SH-SY5Y (cell line): ENCODE data around the gene DLEC1.

ENCODE experiments used
- GATA2 ChIP-seq: IDR thresholded peaks from 2 replicates; pipeline ENCODE4 v1.6.1; 2011; ENCODE audit warnings: mild to moderate bottlenecking, low read depth, low read length
- GATA3 ChIP-seq: IDR thresholded peaks from 2 replicates; pipeline ENCODE4 v1.6.1; 2011; ENCODE audit warnings: low read depth, mild to moderate bottlenecking, low read length, moderate library complexity

The DLEC1 gene

GRCh38 chr3:38099518-38099917, 60.5 kb downstream of the DLEC1 start:
- TF ChIP-seq GATA2 (no peak), GATA3 (no peak)

DNA sequence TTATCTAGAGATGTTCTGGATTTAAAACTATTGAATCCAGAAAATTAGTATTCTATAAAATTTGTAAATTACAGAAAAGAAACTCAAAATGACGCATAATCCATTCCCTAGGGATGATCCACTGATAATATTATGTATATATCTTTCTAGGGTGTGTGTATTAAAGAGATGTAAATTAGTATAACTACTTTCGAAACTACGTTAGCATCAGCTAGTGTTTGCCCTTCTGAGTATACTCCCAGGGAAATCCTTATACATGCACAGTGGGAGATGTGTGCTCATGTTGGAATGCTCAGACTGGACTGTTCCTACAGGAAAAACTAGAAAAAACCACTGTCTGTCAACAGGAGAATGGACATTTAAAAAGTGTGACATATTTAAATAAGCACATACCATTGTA, 61.5 kb downstream of the DLEC1 start:
- TF ChIP-seq GATA3, result no peak
- no peak for TF ChIP-seq GATA2

GRCh38 chr3:38101811-38102443, 62.9 kb downstream of the DLEC1 start:
- TF ChIP-seq GATA2, result no peak
- TF ChIP-seq GATA3, result no peak

DNA sequence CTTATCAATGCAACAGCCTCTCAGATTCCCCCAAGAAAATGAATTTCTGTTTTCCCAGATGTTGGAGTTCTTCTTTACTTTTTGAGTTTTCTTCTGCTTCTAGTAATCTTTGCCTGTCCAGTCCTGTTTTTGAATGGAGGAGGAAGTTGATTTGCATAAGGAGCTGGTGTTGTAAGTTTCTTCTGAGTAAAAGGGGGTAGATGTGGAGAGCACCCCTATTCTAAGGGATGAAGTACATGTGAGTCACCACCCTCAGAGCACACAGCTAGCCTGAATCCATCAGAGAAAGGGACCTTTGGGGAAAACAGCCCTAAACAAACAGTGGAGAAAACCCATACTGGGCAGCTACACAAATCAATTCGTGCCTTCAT, 63.4 kb downstream of the DLEC1 start:
- TF ChIP-seq GATA3, result no peak
- no peak for TF ChIP-seq GATA2

DNA sequence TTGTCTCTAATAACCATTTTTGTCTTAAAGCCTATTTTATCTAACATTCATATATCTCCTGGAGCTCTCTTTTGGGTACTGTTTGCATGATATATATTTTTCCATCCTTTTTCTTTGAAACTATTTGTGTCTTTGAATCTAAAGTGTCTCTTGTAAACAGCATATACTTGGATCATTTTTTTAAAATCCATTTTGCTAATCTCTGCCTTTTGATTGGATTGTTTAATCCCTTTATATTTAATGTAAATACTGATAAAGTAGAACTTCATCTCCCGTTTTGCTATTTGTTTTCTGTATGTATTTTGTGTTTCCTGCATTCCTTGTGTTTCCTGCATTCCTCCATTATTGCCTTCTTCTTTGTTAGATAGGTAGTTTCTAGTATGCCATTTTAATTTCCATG, 66.5 kb downstream of the DLEC1 start:
- TF ChIP-seq GATA3, result no peak
- TF ChIP-seq GATA2, result no peak

DNA sequence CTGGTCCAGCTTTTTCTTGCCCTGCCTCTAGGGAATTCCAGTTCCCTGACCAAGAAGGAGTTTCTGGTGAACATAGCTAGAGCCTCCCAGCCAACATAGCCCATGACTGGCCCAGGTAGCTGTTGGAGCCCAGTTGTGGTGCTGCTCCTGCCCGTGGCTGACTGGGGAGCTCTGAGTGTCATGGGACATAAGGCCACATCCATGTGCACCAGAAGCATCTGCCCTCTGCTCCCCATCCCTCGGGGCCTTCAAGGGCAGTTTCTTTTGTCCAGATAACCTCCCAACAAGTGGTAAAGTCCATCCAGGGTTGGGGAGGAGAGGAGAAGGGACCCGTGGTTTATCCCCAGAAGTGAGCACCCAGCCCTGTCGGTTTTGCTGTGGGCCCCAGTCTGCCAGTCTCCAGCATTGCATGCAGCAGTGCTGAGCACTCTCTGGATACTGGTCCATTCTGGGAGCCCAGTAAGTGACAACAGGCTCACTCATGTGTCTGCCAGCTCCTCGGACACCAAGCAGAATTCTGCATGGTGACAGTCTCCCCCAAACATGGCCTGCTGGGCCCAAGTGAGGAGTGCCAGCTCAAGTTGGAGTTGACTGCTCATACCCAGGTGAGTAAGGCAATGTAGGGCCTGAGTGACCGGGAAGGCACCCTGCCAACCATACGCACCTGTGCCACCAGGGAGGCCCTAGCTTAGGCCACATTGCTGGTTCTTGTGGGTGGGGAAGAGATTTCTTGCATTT, 69.1 kb downstream of the DLEC1 start:
- no peak for TF ChIP-seq GATA2
- TF ChIP-seq GATA3, result no peak

DNA sequence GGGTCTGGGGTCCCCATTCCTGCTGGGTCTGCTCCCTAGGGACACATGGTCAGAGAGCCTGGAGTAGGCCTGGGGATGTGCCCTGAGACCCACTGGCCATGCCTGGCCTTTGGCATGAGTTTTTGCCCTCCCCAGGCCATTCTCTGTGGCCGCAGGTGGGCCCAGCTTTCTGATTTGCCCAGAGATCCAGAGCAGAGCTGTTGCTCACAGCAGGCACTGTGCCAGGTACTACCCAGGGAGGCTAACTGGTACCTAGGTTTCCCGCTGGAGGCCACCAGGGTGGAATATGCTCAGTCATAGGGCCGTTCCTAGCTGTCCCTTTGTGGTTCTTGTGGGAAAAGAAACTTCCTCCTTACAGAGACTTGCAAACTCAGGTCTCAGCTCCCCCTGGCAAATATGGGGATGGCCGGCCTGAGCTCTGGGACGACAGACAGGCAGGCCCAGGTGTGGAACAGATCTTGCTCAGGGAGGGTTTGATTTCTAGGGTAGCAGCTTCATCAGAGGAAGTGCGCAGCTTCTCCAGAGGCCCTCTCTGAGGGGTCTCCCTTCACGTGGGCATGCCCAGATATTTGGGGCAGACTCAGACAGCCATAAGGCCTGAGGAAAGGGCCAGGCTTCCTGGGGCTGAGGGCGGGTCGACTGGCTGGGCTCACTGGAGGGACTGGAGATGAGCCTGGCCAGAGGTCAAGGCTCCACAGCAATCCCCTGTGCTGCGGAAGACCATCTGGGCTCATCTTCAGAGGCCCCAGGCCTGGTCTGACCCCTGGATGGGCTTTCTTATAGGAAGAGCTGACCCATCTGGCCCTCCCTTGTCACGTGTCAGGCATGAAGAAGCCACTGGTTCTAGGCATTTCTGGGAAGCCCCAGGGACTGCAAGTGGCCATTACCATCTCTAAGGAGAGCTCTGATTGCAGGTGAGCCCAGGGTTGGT, 69.9 kb downstream of the DLEC1 start:
- TF ChIP-seq GATA2 (no peak), GATA3 (no peak)

DNA sequence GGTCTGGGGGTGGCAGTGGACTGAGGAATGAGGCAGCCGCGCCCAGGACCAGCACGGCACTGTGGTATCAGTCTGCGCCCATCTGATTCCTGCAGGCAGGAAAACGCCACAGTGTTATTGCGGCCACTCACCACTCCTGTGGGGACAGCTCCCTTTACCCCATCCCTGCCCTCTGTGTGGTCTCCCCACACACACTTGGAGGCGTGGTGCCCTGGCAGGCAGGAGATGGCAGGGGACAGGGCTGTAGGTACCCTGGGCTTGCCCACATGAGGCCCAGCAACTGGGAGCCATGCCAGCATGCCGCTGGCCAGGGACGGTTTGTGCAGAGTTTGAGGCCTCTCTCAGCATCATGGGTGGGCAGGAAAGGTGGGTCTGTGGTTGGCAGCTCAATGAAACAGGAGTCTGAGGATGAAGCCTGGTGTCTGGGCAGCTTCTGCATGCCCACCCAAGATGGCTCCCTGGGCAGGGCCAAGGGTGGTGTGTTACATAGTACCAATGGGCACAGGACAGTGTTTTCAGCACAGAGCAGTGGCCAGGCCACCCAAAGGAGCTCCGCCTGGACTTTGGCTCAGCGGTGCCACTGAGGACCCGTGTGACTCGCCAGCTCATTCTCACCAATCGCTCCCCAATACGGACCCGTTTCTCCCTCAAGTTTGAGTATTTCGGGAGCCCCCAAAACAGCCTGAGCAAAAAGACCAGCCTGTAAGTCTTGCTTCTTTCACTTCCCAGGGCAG, 70.7 kb downstream of the DLEC1 start:
- TF ChIP-seq GATA3 (no peak), GATA2 (no peak)

DNA sequence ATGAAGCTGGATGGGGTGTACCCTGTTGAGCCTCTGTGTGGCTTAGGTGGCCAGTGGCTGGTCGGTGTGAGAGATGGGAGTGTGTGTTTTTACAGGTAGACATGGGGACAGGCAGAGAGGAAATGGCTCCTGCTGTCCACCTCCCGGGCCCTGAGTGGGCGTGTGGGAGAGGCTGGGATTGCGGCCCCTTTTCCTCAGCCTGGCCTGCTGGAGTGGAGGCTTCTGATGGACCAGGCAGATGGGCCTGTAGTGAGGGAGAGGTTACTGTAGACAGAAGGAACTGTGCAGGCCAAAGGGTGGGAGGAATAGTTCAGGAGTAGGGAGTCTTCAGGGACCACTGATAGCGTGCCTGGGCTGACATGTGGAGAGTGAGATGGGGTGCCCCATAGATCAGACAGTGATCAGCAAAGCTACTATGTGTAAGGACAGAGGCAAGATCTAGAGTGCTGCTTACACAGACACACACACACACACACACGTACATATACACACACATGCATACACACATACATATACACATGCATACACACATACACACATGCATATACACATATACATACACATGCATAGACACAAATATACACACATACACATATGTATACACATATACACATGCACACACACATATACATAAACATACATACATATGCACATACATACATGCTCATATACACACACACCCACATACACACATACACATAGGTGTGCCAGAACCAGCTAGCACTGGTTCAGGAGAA, 71.5 kb downstream of the DLEC1 start:
- no peak for TF ChIP-seq GATA3
- no peak for TF ChIP-seq GATA2

GRCh38 chr3:38111201-38111600, 72.2 kb downstream of the DLEC1 start:
- TF ChIP-seq GATA3 (no peak), GATA2 (no peak)

DNA sequence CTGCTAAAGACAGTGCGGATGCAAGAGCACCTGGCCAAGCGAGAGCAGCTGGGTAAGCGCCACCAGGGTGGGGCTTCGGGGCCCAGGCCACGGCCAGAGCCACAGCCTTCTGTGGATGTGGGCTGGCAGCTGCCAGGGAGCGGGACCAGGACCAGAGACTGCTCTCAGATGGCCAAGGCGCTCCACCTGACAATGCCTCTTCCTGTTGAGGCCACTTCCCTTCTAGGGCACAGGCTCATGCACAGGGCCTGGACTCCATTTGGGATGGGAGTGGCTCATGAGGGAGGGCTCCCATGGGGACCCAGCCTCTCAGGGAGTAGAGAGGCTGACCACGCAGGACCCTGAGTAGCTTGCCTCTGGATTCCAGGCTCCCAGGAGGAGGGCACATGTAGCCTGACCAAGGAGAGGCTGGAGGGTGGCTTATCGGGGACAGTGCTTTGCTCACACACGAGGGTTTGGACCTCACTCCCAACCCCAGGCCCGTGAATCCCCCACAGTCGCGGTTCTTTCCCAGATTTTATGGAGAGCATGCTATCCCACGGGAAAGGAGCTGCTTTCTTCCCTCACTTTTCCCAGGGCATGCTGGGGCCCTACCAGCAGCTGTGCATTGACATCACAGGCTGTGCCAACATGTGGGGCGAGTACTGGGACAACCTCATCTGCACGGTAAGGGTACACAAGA, 72.8 kb downstream of the DLEC1 start:
- TF ChIP-seq GATA2 (no peak), GATA3 (no peak)

- TF ChIP-seq GATA2, result no peak
Observed at GRCh38 chr3:38112378-38112761, 73.4 kb downstream of the DLEC1 start.

GRCh38 chr3:38114052-38114874, 75.3 kb downstream of the DLEC1 start:
- TF ChIP-seq GATA3 (no peak), GATA2 (no peak)
